H7 (cell line): ENCODE measurements around the gene CYBC1. TPM values are rescaled to one million over a fixed set of nuclear protein-coding genes. Genes with fewer than 3 reads are reported as not detected.
A peak's percentile ranks its signal among the peaks of the same experiment; 100 is the strongest.

ENCODE experiments used
- DNase-seq: peaks from one replicate; pipeline ENCODE4 v3.0.0; 2012
- H3K27me3 ChIP-seq: 2 replicates; pipeline ENCODE4 v1.6.0; 2011; ENCODE audit warnings: mild to moderate bottlenecking, low read length; ENCODE audit not compliant: control insufficient read depth, insufficient read depth
- H3K36me3 ChIP-seq: replicated peaks from 2 replicates; pipeline ENCODE4 v1.5.1; 2011; ENCODE audit warnings: low read length; ENCODE audit not compliant: control insufficient read depth, insufficient read depth
- H3K4me3 ChIP-seq: 2 replicates; pipeline ENCODE4 v1.5.1; 2011; ENCODE audit warnings: low read depth, mild to moderate bottlenecking, control low read depth, low read length, moderate library complexity; ENCODE audit not compliant: insufficient read depth
- total RNA-seq: library from RNA; depleted of rRNA; stranded (reverse); fragments of >200 nt; shearing (Covaris generic); gene quantifications from 2 replicates; pipeline ENCODE4 v1.2.3, GENCODE V29; 2014

Gene CYBC1
- total RNA-seq, 1 experiment from 2014 or later, result 62.8 TPM

GRCh38 chr17:82489117-82489516 is 38.6 kb upstream of the CYBC1 start:
- H3K36me3 ChIP-seq, result peaks cover 14% of the 10 kb centered on the region
- no peak for DNase-seq
- no peak overlapping the region for H3K4me3 ChIP-seq
- no peaks in the 10 kb centered on the region for H3K27me3 ChIP-seq

GRCh38 chr17:82487910-82488309 is 37.4 kb upstream of the CYBC1 start:
- H3K36me3 ChIP-seq, result peaks cover 17% of the 10 kb centered on the region
- H3K27me3 ChIP-seq, result no peaks in the 10 kb centered on the region
- peak; percentile 24 for DNase-seq
- H3K4me3 ChIP-seq, result no peak overlapping the region

GRCh38 chr17:82486231-82487094 is 35.9 kb upstream of the CYBC1 start:
- no peak for DNase-seq
- Histone ChIP-seq H3K36me3 (peaks cover 17% of the 10 kb centered on the region), H3K4me3 (no peak overlapping the region), H3K27me3 (no peaks in the 10 kb centered on the region)

GRCh38 chr17:82483836-82484235 is 33.3 kb upstream of the CYBC1 start:
- Histone ChIP-seq H3K4me3 (no peak overlapping the region), H3K27me3 (no peaks in the 10 kb centered on the region), H3K36me3 (peaks cover 22% of the 10 kb centered on the region)
- DNase-seq, result no peak

- no peak for DNase-seq
- Histone ChIP-seq H3K4me3 (no peak overlapping the region), H3K27me3 (no peaks in the 10 kb centered on the region), H3K36me3 (peaks cover 22% of the 10 kb centered on the region)
Measured at GRCh38 chr17:82483204-82483660, 32.7 kb upstream of the CYBC1 start.

- no peak for DNase-seq
- H3K27me3 ChIP-seq, result no peaks in the 10 kb centered on the region
- peaks cover 15% of the 10 kb centered on the region for H3K36me3 ChIP-seq
Measured at GRCh38 chr17:82480318-82480717, 29.8 kb upstream of the CYBC1 start.

GRCh38 chr17:82479602-82480001 is 29.1 kb upstream of the CYBC1 start:
- Histone ChIP-seq H3K27me3 (no peaks in the 10 kb centered on the region), H3K36me3 (peaks cover 12% of the 10 kb centered on the region), H3K4me3 (no peak overlapping the region)
- DNase-seq, result no peak

More at GRCh38 chr17:82480318-82480717, 29.8 kb upstream of the CYBC1 start:
- no peak overlapping the region for H3K4me3 ChIP-seq

GRCh38 chr17:82477934-82478333 is 27.4 kb upstream of the CYBC1 start:
- H3K27me3 ChIP-seq, result no peaks in the 10 kb centered on the region
- peaks cover 7% of the 10 kb centered on the region for H3K36me3 ChIP-seq
- H3K4me3 ChIP-seq, result no peak overlapping the region
- DNase-seq, result no peak

- DNase-seq, result no peak
- Histone ChIP-seq H3K4me3 (no peak overlapping the region), H3K27me3 (no peaks in the 10 kb centered on the region), H3K36me3 (peaks cover 9% of the 10 kb centered on the region)
Measured at GRCh38 chr17:82475458-82475857, 24.9 kb upstream of the CYBC1 start.

- H3K36me3 ChIP-seq, result peaks cover 5% of the 10 kb centered on the region
- H3K27me3 ChIP-seq, result no peaks in the 10 kb centered on the region
- no peak overlapping the region for H3K4me3 ChIP-seq
- DNase-seq, result no peak
Measured at GRCh38 chr17:82474223-82475010, 23.9 kb upstream of the CYBC1 start.

- H3K36me3 ChIP-seq, result peaks cover 9% of the 10 kb centered on the region
Measured at GRCh38 chr17:82470065-82470464, 19.5 kb upstream of the CYBC1 start.

GRCh38 chr17:82468692-82469091 is 18.1 kb upstream of the CYBC1 start:
- no peak for DNase-seq
- peaks cover 16% of the 10 kb centered on the region for H3K36me3 ChIP-seq
- H3K4me3 ChIP-seq, result no peak overlapping the region
- no peaks in the 10 kb centered on the region for H3K27me3 ChIP-seq

More at GRCh38 chr17:82470065-82470464, 19.5 kb upstream of the CYBC1 start:
- no peaks in the 10 kb centered on the region for H3K27me3 ChIP-seq
- no peak overlapping the region for H3K4me3 ChIP-seq
- DNase-seq, result no peak

GRCh38 chr17:82465023-82465603 is 14.6 kb upstream of the CYBC1 start:
- no peaks in the 10 kb centered on the region for H3K27me3 ChIP-seq
- no peak overlapping the region for H3K4me3 ChIP-seq
- H3K36me3 ChIP-seq, result peaks cover 19% of the 10 kb centered on the region
- no peak for DNase-seq

- H3K27me3 ChIP-seq, result no peaks in the 10 kb centered on the region
- DNase-seq, result no peak
- peaks cover 19% of the 10 kb centered on the region for H3K36me3 ChIP-seq
- no peak overlapping the region for H3K4me3 ChIP-seq
Measured at GRCh38 chr17:82464567-82464929, 14.0 kb upstream of the CYBC1 start.
